HG03571 (cell line): ENCODE measurements around the gene PPM1F.

Source experiments
- ATAC-seq: cut with Tn5 transposase; IDR thresholded peaks from one replicate; pipeline ENCODE4 v1.9.1; 2021; ENCODE audit not compliant: unreplicated experiment

PPM1F gene, protein sequence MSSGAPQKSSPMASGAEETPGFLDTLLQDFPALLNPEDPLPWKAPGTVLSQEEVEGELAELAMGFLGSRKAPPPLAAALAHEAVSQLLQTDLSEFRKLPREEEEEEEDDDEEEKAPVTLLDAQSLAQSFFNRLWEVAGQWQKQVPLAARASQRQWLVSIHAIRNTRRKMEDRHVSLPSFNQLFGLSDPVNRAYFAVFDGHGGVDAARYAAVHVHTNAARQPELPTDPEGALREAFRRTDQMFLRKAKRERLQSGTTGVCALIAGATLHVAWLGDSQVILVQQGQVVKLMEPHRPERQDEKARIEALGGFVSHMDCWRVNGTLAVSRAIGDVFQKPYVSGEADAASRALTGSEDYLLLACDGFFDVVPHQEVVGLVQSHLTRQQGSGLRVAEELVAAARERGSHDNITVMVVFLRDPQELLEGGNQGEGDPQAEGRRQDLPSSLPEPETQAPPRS

DNA sequence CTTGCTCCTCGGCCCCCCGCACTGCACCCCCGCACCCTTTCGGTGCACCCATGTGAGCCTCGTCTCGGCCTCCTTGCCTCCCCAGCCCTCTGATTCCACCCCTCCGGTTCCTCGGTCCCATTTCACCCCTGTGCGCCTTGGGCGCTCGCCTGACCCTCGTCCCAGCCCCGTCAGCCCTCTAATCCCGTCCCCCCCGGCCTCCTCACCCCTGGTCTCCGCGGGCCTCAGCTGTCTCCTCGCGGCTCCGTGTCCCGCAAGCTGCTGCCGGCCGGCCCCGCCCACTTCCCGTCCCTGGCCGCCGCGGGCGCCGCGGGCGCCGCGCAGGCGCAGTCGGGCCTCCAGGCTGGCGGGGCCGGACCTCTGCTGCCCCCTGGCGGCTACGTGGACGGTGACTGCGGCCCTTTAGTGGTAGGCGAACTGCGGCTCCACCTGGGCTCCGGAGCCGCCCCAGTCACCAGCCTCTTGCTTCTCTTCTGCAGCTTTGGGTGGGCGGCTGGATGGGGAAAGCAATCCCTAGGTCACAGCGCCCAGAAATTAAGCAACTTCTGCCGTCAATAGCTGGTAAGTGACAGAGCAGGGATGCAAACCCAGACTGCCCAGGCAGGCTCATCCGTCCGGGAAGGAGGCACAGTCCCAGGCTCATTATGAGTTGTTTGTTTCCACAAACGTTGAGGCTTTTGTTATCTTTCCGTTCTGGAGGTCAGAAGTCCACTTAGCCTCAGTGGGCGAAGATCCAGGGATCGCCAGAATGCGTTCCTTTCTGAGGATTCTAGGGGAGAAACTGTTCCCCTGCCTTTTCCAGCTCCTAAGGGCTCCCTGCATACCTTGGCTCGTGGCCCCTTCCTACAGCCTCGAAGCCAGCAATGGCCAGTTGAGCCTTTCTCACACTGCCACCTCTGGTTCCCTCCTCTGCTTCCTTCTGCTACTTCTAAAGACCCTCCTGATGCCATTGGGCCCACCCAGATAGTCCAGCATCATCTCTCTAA is at the start of gene PPM1F:
PPM1F (minus strand) TSS at position 263 of the 986 bp plus-strand sequence. CDS start 6,800 bp downstream, outside the sequence.
- ATAC-seq, result peak; percentile 62

DNA sequence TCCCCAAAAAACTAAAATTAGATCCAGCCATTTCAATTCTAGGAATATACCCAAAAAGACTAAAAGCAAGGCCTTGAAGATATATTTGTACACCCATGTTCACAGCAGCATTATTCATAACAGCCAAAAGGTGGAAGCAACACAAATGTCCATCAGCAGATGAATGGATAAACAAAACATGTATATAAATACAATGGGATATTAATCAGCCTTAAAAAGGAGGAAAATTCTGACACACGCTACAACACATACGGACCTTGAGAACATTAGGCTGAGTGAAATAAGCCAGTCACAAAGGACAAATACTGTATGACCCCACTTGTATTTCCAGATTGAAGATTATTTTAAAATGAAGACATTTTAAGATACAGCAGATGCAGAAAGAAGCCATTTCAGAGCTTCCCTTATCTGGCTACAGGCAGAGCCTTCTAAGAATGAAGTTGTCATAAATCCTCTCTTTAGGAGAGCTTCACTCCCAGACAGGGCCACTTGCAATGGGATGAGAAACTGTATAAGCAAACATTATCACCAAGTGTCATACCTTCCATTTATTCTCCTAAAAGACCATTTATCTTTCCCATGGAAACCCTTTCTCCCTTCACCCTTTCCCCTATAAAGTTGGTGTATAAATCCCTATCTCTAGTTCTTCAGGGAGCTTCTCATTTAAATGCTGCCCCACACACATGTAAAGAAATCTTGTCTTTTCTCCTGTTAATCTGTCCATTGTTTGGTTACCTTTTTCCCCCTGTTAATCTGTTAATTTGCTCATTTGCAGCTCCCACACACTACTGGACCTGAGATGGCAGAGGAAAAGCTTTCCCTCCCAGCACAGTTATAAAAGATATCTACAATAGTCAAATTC is 49.2 kb upstream of the PPM1F start:
- no peak for ATAC-seq

DNA sequence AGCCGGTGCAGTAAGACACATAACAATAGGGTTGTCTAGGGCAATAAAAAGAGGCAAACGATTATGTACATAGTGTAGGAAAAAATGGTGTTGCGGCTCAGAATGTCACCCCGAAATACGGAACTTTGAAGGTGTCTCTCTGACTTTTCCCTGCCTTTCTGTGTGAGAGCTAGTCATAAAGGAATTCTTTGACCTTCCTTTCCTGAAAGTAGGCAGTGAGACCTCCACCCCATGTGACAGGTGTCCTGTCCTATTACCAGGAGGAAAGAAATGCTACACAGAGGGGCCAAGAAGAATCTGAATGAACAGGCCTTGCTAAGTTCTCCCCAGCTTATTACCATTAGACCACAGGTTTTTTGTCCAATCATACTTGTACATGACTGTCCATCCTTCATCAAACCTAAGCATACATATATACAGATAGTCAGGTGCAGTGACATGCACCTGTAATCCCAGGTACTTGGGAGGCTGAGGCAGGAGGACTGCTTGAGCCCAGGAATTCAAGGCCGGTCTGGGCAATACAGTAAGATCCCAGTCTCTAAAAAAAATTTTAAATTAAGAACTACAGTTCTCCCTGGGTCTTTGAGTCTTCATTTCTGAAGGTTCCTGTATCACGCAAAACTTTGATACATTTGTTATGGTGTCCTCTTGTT is 46.1 kb upstream of the PPM1F start:
- ATAC-seq, result no peak

DNA sequence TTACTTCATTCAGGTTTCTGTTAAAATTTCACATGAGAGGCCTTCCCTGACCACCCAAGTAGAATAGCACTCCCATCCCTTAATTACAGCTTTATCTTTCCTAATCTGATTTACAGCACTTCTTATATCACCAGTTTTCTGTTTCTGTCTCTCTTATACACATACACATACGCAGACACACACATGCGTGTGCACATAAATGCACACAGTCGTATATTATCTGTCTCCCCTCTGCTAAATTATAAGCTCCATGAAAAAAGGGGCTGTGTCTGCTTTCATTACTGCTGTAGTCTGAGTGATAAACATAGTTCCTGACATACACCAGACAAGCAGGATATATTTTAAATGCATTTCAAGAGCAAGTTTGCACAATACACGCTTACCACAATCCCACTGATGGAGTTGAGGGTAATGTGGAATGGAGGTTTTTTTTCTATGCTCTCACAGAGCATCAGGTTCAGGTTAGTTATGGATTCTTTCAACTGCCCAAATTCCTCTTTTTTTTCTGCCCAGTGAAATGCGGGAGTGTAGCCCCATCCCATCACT is 43.6 kb upstream of the PPM1F start:
- no peak for ATAC-seq

GRCh38 chr22:21995660-21996059 is 43.0 kb upstream of the PPM1F start:
- no peak for ATAC-seq

- ATAC-seq, result no peak
Observed at GRCh38 chr22:21994881-21995444, 42.3 kb upstream of the PPM1F start.

GRCh38 chr22:21992593-21993237 is 40.1 kb upstream of the PPM1F start:
- ATAC-seq, result no peak

DNA sequence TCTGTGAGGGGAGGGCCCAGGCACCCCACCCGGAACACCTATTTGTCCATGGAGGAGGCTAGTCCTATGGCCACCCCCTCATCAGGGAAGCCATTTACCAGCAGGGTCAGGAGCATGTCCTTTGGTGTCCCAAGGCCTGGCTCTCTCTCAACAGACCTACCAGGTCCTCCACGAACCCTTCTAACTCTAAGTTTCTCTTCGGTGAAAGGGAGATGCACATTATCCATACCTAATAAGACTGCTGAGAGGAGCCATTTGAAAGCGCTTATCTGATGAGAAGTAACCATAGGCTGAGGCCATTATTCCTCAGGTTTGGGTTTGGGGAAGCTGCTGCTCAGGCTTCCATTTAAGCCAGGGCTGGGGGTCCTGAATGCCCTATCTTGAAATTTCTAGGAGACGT is 39.1 kb upstream of the PPM1F start:
- no peak for ATAC-seq

DNA sequence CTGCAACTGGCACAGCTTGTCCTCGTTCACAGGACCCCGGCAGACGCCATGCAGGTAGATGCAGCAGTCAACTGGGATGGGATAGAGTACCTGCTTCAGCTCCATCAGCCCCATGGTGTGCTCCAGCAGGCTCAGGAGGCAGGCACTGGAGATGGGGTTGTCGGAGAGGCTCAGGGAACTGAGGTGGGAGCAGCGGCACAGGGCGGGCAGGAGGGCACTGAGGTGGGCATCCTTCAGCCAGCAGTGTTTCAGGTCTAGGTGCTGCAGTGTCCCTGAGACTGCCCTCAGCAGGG is 38.6 kb upstream of the PPM1F start:
- ATAC-seq, result no peak

GRCh38 chr22:21990445-21991303 is 38.0 kb upstream of the PPM1F start:
- ATAC-seq, result no peak

DNA sequence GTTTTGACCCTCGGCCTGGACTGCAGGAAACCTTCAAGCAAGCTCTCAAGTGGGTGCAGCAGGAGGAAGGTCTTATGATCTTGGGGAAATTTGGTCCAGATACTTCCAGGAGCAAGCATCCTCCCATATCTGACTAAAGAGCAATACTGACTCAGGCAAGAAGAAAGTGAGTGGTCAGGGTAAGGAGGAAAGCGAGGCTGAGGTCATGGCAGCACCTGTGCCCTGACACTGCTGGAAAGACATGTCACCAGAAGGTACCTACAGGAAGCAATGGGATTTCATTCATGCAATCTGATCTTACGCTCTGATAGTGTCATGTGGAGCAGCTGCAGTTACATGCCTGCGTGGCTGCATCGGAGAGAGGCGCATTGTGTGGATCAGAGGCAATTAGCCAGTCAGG is 36.4 kb upstream of the PPM1F start:
- ATAC-seq, result no peak

DNA sequence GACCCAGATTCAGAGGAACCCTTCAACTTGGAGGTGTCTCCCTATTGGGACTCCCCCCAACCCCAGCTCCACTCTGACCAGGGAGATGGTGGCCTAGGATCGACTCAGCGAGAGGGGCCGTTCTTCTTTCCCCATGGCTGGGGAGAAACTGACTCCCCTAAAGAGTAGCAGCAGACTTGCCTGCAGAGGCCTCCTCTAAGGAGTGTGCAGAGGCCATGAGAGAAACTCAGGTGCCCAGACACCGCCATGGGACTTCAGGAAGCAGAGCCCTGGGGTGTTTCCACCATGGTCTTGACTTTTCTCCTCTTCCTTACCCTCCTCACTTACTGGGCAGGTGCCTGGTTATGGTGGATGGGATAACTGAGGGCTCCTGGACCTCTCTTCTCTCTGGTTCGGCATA is 32.6 kb upstream of the PPM1F start:
- no peak for ATAC-seq

DNA sequence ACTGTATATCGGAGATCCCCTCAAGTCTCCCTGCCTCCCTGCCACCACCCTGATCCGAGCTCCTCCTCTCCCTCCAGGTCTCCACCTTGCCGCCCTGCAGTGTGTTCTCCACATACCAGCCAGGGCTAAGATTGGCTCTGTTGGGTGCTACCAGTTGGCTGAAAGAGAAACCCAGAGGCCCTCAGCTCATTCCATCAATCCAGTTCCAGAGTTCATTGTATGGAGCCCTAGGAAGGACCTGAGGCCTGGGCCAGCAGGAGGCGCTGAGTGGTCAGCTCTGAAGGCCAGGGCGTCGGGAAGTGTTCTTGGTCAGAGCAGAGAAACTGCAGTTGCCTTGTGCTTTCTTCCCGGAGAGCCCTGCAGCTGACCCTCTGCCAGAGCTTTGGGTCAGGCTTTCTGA is 32.1 kb upstream of the PPM1F start:
- ATAC-seq, result no peak

GRCh38 chr22:21982338-21982965 is 29.8 kb upstream of the PPM1F start, which contains the start of gene TOP3B:
Gene TOP3B, minus strand, starts transcription at chr22:21982787. Its CDS starts 7,078 bp downstream, at chr22:21975709.
- ATAC-seq, result no peak

DNA sequence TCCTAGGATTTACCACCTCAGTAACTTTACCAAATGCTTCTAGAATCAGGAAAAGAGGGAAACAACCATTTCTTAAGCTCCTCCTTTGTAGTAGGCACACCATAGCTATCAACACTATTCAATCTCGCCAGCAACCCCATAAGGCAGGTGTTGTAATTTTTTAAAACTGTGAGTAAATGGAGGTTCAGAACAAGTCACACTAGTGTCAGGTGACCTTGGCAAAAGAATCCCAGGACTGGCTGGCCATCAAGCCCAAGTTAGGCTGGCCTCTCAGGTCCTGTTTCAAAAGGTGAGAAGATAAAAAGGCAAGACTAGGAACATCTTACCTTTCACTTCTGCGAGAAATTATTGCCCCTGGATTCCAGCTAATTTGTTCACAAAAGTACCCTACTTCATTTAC is 29.2 kb upstream of the PPM1F start:
- ATAC-seq, result no peak

DNA sequence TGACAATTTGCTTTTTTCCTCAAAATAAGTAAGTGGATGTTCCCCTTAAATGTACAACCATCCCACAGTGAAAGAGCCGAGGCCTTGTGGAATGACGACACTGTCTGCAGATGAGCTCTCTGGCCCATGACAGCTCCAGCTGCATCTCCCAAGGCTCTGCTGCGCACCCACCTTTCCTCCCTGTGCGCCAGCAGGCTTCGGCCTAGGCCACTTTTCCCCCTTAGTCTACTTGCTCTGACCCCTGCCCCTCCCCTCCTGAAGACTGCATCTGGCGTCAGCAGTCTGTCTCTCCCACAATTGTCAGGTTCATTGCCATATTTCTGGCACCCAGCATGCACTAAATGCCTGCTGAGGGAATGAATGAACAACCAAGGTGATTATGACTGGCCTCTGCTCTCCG is 27.9 kb upstream of the PPM1F start:
- ATAC-seq, result no peak

- no peak for ATAC-seq
Observed at GRCh38 chr22:21978564-21979386, 26.1 kb upstream of the PPM1F start.
